Neural cell (in vitro differentiated cells): ENCODE data around the gene ROCK2. TPM values are rescaled to one million over a fixed set of nuclear protein-coding genes. Genes with fewer than 3 reads are reported as not detected.

Source experiments
- H2AFZ ChIP-seq: fragments of 200-600, 300-800 bp; sonication (generic), shearing (Covaris generic); 2 replicates; pipeline ENCODE4 v1.6.0; 2014; ENCODE audit warnings: low read depth, mild to moderate bottlenecking, antibody characterized with exemption, low read length, moderate library complexity
- H3F3A ChIP-seq: fragments of 200-600 bp; shearing (Covaris generic); 2 replicates; pipeline ENCODE4 v1.6.1; 2016; ENCODE audit warnings: mild to moderate bottlenecking, moderate library complexity, mixed read lengths, antibody characterized with exemption, low read length; ENCODE audit not compliant: insufficient read depth, poor library complexity, severe bottlenecking
- H3K27ac ChIP-seq: fragments of 200-600, 300-800 bp; sonication (generic), shearing (Covaris generic); 2 replicates; pipeline ENCODE4 v1.5.1; 2014; ENCODE audit warnings: mild to moderate bottlenecking, low read length, moderate library complexity
- H3K27me3 ChIP-seq: fragments of 300-800, 200-600 bp; sonication (generic), shearing (Covaris generic); 2 replicates; pipeline ENCODE4 v1.6.0; 2014; ENCODE audit warnings: mild to moderate bottlenecking, low read depth, low read length, moderate library complexity; ENCODE audit not compliant: insufficient read depth
- H3K36me3 ChIP-seq: fragments of 300-800, 200-600 bp; sonication (generic), shearing (Covaris generic); 2 replicates; pipeline ENCODE4 v1.5.1; 2014; ENCODE audit warnings: mild to moderate bottlenecking, antibody characterized with exemption, low read length, moderate library complexity; ENCODE audit not compliant: insufficient read depth
- H3K4me2 ChIP-seq: fragments of 300-800, 200-600 bp; sonication (generic), shearing (Covaris generic); 2 replicates; pipeline ENCODE4 v1.6.0; 2014; ENCODE audit warnings: mild to moderate bottlenecking, low read length
- H3K4me3 ChIP-seq: fragments of 300-800, 200-600 bp; sonication (generic), shearing (Covaris generic); 2 replicates; pipeline ENCODE4 v1.5.1; 2014; ENCODE audit warnings: mild to moderate bottlenecking, low read length, moderate library complexity
- H3K79me2 ChIP-seq: fragments of 200-600 bp; shearing (Covaris generic); replicated peaks from 2 replicates; pipeline ENCODE4 v1.6.0; 2014; ENCODE audit warnings: mild to moderate bottlenecking, low read length, moderate library complexity; ENCODE audit not compliant: insufficient read depth
- H3K9ac ChIP-seq: fragments of 300-800, 200-600 bp; sonication (generic), shearing (Covaris generic); 2 replicates; pipeline ENCODE4 v1.6.1; 2016; ENCODE audit warnings: mild to moderate bottlenecking, low read length, mixed read lengths
- H3K9me2 ChIP-seq: fragments of 200-600 bp; shearing (Covaris generic); 2 replicates; pipeline ENCODE4 v1.6.1; 2016; ENCODE audit warnings: mild to moderate bottlenecking, low read length, mixed read lengths; ENCODE audit not compliant: insufficient read depth
- H3K9me3 ChIP-seq: fragments of 200-600, 300-800 bp; sonication (generic), shearing (Covaris generic); 2 replicates; pipeline ENCODE4 v1.6.1; 2016; ENCODE audit warnings: mild to moderate bottlenecking, mixed run types, low read length, moderate library complexity, mixed read lengths
- H4K20me1 ChIP-seq: fragments of 200-600 bp; shearing (Covaris generic); 2 replicates; pipeline ENCODE4 v1.6.1; 2016; ENCODE audit warnings: mild to moderate bottlenecking, mixed run types; ENCODE audit not compliant: insufficient read depth
- EP300 ChIP-seq: fragments of 450-650 bp; conservative IDR thresholded peaks from 2 replicates; pipeline ENCODE4 v1.6.1; 2014; ENCODE audit warnings: antibody characterized with exemption, mild to moderate bottlenecking, moderate library complexity; ENCODE audit not compliant: poor library complexity, severe bottlenecking
- EZH2 ChIP-seq: fragments of 200-600, 300-800 bp; shearing (Covaris generic), sonication (generic); IDR thresholded peaks from 2 replicates; pipeline ENCODE4 v1.6.1; 2014; ENCODE audit warnings: antibody characterized with exemption, low read length, borderline replicate concordance, mild to moderate bottlenecking; ENCODE audit not compliant: insufficient read depth, poor library complexity, severe bottlenecking
- MXI1 ChIP-seq: fragments of 450-650 bp; conservative IDR thresholded peaks from 2 replicates; pipeline ENCODE4 v1.6.1; 2014; ENCODE audit warnings: antibody characterized with exemption, mild to moderate bottlenecking; ENCODE audit not compliant: poor library complexity, severe bottlenecking
- POLR2AphosphoS5 ChIP-seq: IDR thresholded peaks from 2 replicates; pipeline ENCODE4 v1.6.1; 2012
- RAD21 ChIP-seq: fragments of 450-650 bp; conservative IDR thresholded peaks from 2 replicates; pipeline ENCODE4 v1.6.1; 2014; ENCODE audit warnings: antibody characterized with exemption, mild to moderate bottlenecking, moderate library complexity
- SMC3 ChIP-seq: fragments of 450-650 bp; conservative IDR thresholded peaks from 2 replicates; pipeline ENCODE4 v1.6.1; 2014; ENCODE audit warnings: antibody characterized with exemption, mild to moderate bottlenecking, moderate library complexity; ENCODE audit not compliant: poor library complexity
- TAF1 ChIP-seq: IDR thresholded peaks from 2 replicates; pipeline ENCODE4 v1.6.1; 2012; ENCODE audit warnings: low read depth
- polyA plus RNA-seq: library from polyadenylated mRNA; depleted of rRNA; stranded (reverse); fragments of >200 nt; gene quantifications from 2 replicates; pipeline ENCODE4 v1.2.3, GENCODE V29; 2014
- TF ChIP-seq, protein P1 (sequence below): fragments of 450-650 bp; IDR thresholded peaks from 2 replicates; pipeline ENCODE4 v1.5.1; 2014; ENCODE audit warnings: antibody characterized with exemption, mild to moderate bottlenecking, moderate library complexity; ENCODE audit not compliant: poor library complexity, severe bottlenecking
- TF ChIP-seq, protein P2 (sequence below): IDR thresholded peaks from 2 replicates; pipeline ENCODE4 v1.6.1; 2012; ENCODE audit warnings: borderline replicate concordance

ROCK2 gene
- polyA plus RNA-seq, 1 donor from 2014 or later: 25.7 TPM

DNA sequence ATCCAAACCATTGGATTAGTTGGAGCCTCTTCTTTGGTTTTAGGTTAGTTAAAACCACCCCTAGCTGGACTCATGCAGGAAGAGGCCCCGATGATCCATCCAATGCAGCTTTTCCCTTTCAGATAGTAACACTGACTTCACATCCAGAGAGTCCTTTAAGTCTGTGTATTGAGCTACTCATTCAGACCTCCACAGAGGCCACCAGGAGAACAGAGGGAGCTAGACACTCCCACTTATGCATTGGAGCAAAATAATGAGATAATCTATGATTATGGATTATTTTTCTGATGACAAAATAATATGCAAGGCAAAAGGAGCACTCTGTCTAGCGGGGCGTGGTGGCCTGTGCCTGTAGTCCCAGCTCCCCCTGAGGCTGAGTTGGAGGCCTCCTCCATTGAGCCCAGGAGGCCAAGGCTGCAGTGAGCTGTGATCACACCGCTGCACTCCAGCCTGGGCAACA is 1.6 kb upstream of the ROCK2 start:
- H3K4me3 ChIP-seq: no peak overlapping the region
- no peaks in the 10 kb centered on the region for H3K9me3 ChIP-seq
- H2AFZ ChIP-seq: no peak overlapping the region
- peaks cover 3% of the 10 kb centered on the region for H3F3A ChIP-seq
- no peak overlapping the region for H3K9ac ChIP-seq
- no peaks in the 10 kb centered on the region for H3K9me2 ChIP-seq
- peaks cover 7% of the 10 kb centered on the region for H4K20me1 ChIP-seq
- no peaks in the 10 kb centered on the region for H3K36me3 ChIP-seq
- no peaks in the 10 kb centered on the region for H3K27me3 ChIP-seq
- TF ChIP-seq, protein P1, sequence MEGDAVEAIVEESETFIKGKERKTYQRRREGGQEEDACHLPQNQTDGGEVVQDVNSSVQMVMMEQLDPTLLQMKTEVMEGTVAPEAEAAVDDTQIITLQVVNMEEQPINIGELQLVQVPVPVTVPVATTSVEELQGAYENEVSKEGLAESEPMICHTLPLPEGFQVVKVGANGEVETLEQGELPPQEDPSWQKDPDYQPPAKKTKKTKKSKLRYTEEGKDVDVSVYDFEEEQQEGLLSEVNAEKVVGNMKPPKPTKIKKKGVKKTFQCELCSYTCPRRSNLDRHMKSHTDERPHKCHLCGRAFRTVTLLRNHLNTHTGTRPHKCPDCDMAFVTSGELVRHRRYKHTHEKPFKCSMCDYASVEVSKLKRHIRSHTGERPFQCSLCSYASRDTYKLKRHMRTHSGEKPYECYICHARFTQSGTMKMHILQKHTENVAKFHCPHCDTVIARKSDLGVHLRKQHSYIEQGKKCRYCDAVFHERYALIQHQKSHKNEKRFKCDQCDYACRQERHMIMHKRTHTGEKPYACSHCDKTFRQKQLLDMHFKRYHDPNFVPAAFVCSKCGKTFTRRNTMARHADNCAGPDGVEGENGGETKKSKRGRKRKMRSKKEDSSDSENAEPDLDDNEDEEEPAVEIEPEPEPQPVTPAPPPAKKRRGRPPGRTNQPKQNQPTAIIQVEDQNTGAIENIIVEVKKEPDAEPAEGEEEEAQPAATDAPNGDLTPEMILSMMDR: no peak
- TF ChIP-seq EZH2 (no peak), SMC3 (no peak), EP300 (no peak)
- TF ChIP-seq, protein P2, sequence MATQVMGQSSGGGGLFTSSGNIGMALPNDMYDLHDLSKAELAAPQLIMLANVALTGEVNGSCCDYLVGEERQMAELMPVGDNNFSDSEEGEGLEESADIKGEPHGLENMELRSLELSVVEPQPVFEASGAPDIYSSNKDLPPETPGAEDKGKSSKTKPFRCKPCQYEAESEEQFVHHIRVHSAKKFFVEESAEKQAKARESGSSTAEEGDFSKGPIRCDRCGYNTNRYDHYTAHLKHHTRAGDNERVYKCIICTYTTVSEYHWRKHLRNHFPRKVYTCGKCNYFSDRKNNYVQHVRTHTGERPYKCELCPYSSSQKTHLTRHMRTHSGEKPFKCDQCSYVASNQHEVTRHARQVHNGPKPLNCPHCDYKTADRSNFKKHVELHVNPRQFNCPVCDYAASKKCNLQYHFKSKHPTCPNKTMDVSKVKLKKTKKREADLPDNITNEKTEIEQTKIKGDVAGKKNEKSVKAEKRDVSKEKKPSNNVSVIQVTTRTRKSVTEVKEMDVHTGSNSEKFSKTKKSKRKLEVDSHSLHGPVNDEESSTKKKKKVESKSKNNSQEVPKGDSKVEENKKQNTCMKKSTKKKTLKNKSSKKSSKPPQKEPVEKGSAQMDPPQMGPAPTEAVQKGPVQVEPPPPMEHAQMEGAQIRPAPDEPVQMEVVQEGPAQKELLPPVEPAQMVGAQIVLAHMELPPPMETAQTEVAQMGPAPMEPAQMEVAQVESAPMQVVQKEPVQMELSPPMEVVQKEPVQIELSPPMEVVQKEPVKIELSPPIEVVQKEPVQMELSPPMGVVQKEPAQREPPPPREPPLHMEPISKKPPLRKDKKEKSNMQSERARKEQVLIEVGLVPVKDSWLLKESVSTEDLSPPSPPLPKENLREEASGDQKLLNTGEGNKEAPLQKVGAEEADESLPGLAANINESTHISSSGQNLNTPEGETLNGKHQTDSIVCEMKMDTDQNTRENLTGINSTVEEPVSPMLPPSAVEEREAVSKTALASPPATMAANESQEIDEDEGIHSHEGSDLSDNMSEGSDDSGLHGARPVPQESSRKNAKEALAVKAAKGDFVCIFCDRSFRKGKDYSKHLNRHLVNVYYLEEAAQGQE: no peak
- no peak overlapping the region for H3K4me2 ChIP-seq
- peaks cover 32% of the 10 kb centered on the region for H3K79me2 ChIP-seq
- no peak overlapping the region for H3K27ac ChIP-seq

DNA sequence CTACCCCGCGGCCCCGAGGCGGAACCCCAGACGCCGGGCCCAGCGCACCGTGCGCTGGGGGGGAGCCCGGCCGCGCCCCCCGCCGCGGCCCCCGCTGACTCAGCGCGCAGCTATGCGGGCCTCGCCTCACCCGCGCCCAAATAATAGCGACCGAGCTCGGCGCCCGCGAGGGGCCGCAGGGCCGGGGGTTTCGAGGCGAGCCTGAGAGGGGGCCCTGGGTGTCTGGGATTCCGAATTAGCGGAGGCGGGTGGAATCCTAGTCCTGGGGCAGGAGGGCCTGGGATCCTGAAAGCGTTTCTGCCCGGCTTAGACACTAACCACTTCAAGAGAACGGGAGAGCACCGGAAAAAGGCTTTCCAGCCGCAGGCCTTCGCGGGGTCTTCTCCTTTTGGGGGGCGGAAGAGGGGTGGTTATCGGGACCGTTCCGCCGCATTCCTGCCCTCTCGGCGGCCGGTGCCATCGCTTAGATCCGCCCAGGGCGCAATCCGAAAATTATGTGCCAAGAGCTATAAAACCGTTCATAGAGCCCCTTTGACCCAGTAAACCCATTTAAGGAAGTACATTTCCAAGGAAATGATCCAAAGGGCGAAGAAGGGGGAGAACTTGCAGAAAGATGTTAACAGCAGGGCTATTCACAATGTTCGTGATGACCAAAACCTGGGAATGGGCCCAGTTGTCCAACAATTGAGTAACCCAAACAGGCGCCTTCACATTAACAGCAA is 681 bp upstream of the ROCK2 start:
- peak overlapping the region; percentile 90 for H3K9ac ChIP-seq
- TF ChIP-seq EP300: peak; percentile 44
- TF ChIP-seq, protein P1: peak; percentile 9
- TF ChIP-seq RAD21: peak; percentile 8
- no peak for TF ChIP-seq EZH2
- peak; percentile 47 for TF ChIP-seq MXI1
- TF ChIP-seq POLR2AphosphoS5: no peak
- peak; percentile 41 for TF ChIP-seq TAF1
- no peak for TF ChIP-seq SMC3
- TF ChIP-seq, protein P2: peak; percentile 46
- peaks cover 3% of the 10 kb centered on the region for H3F3A ChIP-seq
- peak overlapping the region; percentile 83 for H3K4me2 ChIP-seq
- H3K79me2 ChIP-seq: peaks cover 41% of the 10 kb centered on the region
- H3K27me3 ChIP-seq: no peaks in the 10 kb centered on the region
- no peaks in the 10 kb centered on the region for H3K9me2 ChIP-seq
- H3K27ac ChIP-seq: peak overlapping the region; percentile 90
- H4K20me1 ChIP-seq: peaks cover 7% of the 10 kb centered on the region
- H3K9me3 ChIP-seq: no peaks in the 10 kb centered on the region
- no peaks in the 10 kb centered on the region for H3K36me3 ChIP-seq
- H3K4me3 ChIP-seq: peak overlapping the region; percentile 85
- peak overlapping the region; percentile 69 for H2AFZ ChIP-seq
